SKM-1 (cell line): Measurements from ENCODE around the gene ITIH4.
"Not testable (repeated sequence)": the region's sequence is repeated elsewhere in the genome, so short reads cannot be mapped to it uniquely, and the experiment has no call there.

Experiments used
- DNase-seq: peaks from one replicate; lab custom pipeline; 2025; ENCODE audit not compliant: unreplicated experiment; lab: John Stamatoyannopoulos, UW

The ITIH4 gene

GRCh38 chr3:52787246-52787645 is 43.2 kb downstream of the ITIH4 start:
- no peak for DNase-seq

- no peak for DNase-seq
Measured at GRCh38 chr3:52786330-52787215, 43.9 kb downstream of the ITIH4 start.

- DNase-seq: no peak
Measured at GRCh38 chr3:52784931-52785590, 45.4 kb downstream of the ITIH4 start.

GRCh38 chr3:52784021-52784621 is 46.4 kb downstream of the ITIH4 start:
- DNase-seq: no peak

DNA sequence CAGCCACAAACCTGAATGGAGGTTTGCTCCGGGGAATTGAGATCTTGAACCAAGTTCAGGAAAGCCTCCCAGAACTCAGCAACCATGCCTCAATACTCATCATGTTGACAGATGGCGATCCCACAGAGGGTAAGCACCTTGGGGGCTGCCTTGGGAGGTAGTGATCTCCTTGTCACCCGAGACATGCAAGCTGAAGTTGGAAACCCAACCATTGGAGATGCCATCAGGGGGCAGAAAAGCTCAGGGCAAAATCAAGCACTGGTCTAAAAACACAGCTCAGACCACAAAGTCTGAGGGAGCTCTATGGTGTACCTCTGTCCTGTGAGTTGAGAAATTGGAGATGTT is 47.3 kb downstream of the ITIH4 start:
- DNase-seq: no peak

- no peak for DNase-seq
Measured at GRCh38 chr3:52782412-52783210, 47.9 kb downstream of the ITIH4 start.

- no peak for DNase-seq
Measured at GRCh38 chr3:52781741-52782140, 48.7 kb downstream of the ITIH4 start.

GRCh38 chr3:52779837-52780585 is 50.5 kb downstream of the ITIH4 start:
- DNase-seq: no peak

- peak; percentile 26 for DNase-seq
Measured at GRCh38 chr3:52779011-52779836, 51.2 kb downstream of the ITIH4 start.

- no peak for DNase-seq
Measured at GRCh38 chr3:52777959-52778805, 52.3 kb downstream of the ITIH4 start.

DNA sequence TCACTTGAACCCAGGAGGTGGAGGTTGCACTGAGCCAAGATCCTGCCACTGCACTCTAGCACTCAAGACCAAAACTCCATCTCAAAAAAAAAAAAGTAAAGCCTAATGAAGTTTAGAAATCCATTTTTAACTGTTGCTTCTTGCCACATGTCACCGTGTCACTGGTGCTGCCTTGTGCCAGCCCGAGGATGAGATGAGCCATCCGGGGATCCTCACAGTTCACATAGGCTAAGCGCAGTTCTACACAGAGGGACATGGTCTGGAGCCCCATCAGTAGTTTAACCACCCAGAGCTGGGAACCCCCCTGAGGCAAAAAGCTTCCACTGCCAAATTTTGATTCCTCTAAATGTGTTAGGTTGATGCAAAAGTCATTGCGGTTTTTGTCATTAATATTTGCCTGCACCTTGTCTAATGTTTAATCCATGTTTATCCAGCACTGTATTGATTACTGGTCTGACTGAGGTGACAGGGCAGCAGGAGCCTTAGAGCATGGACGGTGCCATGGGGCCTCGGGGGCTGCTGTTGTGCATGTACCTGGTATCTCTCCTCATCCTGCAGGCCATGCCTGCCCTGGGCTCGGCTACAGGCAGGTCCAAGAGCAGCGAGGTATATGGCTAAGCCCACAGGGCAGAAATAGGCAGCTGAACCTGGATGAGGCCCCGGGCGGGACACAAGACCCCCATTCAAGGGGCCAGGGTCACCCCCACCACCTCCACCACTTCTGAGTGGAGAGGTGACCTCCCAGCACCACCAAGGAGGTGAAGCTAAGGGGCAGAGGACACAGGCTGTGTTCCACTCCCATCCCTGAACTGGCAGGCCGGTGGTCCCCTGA is 53.1 kb downstream of the ITIH4 start, which contains the start of gene ITIH1:
Gene ITIH1 (plus strand): TSS at position 473 of the 832 bp plus-strand sequence. CDS start 17 bp downstream, at position 490.
- no peak for DNase-seq

DNA sequence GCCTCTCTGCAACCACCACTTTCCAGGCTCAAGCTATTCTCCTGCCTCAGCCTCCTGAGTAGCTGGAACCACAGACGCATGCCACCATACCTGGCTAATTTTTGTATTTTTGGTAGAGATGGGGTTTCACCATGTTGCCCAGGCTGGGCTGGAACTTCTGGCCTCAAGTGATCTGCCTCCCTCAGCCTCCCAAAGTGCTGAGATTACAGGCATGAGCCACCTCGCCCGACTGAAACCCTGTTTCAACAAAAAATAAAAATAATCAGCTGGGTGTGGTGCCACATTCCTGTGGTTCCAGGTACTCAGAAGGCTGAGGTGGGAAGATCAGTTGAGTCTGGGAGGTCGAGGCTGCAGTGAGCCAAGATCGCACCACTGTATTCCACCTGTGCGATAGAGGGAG is 54.0 kb downstream of the ITIH4 start:
- not testable (repeated sequence) for DNase-seq

GRCh38 chr3:52775877-52776276 is 54.6 kb downstream of the ITIH4 start:
- no peak for DNase-seq

DNA sequence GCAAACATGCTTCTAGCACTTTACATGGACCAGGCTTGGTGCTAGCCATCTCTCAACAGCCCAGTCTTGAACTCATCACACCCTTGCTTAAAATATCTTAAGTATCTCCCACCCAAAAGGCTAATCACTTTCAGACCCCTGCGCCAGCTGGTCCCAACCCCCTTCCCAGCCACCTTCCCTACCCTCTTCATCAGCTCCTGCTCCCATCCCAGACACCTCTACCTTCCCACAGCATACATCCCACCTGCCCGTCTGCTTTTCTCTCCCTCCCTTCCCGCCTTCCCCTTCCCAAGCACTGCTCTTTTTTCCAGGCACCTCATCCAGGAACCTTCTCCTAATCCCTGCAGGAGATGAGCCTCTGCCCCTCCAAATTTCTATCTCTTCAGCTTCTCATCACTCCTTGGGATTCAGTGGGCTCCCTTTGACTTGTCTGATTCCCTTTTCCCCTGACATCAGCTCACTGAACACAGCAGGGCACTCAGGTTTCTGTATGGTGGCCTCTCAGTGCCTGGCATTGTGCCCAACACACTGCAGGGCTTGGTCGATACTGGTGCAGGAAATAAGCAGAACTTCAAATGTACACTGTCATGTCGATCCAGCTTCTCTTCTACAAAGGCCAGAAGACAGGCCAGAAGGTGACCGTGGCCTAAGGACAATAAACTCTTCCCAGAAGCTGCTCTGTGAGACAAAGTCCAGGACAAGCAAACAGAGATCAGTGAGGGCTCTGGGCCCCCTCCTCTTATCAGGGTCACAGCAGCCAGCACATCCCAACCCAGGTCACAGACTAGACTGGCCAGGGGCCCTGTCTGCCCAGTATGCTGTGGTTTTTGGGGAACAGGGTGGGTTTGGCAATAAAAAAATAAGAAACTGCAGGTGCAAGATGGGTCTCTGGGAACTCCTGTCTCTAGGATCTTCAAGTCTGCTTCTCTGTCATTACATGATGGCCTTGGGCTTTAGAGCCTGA is 55.3 kb downstream of the ITIH4 start:
- DNase-seq: no peak

- DNase-seq: no peak
Measured at GRCh38 chr3:52774066-52774713, 56.3 kb downstream of the ITIH4 start.
